ENCODE results near the gene LIPK. TPM values are rescaled to one million over a fixed set of nuclear protein-coding genes. Genes with fewer than 3 reads are reported as not detected.

Gene LIPK
- total and polyA plus RNA-seq, 4 donors: not detected

GRCh38 chr10:88762906-88763305 is 56.9 kb downstream of the LIPK start:
- Histone ChIP-seq H3K27me3 (ENCODE audit: control insufficient read depth in 3 of 3, insufficient read depth in 3 of 3, low read length in 2 of 3) (no peaks in the 10 kb centered on the region), H3K4me3 (no peak overlapping the region), H3K9me3 (ENCODE audit: control insufficient read depth in 4 of 4, insufficient read depth in 3 of 4, low read length in 3 of 4) (no peaks in the 10 kb centered on the region), H3K9ac (ENCODE audit: insufficient read depth in 1 of 2, low read length in 2 of 2) (no peak overlapping the region), H3K36me3 (ENCODE audit: control insufficient read depth in 4 of 4, insufficient read depth in 4 of 4, low read length in 4 of 4) (no peaks in the 10 kb centered on the region), H3K27ac (ENCODE audit: low read depth in 1 of 2, low read length in 1 of 2) (no peak overlapping the region), H3K4me1 (ENCODE audit: control insufficient read depth in 5 of 5, insufficient read depth in 5 of 5, low read length in 5 of 5) (peaks cover 0 to 3% (median 0%) of the 10 kb centered on the region in 5 donors)
- no peak for ATAC-seq (ENCODE audit: insufficient read depth, low FRiP score)
- no peak for DNase-seq
- no peak for TF ChIP-seq CTCF (IDR thresholded peaks at IDR 0.05; ENCODE audit: control extremely low read depth, extremely low read depth)
- 61 to 91% methylated on average over 1 of the region's 1 CpG for WGBS, 2 donors

- Histone ChIP-seq H3K27me3 (ENCODE audit: control insufficient read depth in 3 of 3, insufficient read depth in 3 of 3, low read length in 2 of 3) (no peaks in the 10 kb centered on the region), H3K4me3 (no peak overlapping the region), H3K27ac (ENCODE audit: low read depth in 1 of 2, low read length in 1 of 2) (no peak overlapping the region), H3K9me3 (ENCODE audit: control insufficient read depth in 4 of 4, insufficient read depth in 3 of 4, low read length in 3 of 4) (no peaks in the 10 kb centered on the region), H3K9ac (ENCODE audit: insufficient read depth in 1 of 2, low read length in 2 of 2) (no peak overlapping the region), H3K36me3 (ENCODE audit: control insufficient read depth in 4 of 4, insufficient read depth in 4 of 4, low read length in 4 of 4) (no peaks in the 10 kb centered on the region), H3K4me1 (ENCODE audit: control insufficient read depth in 5 of 5, insufficient read depth in 5 of 5, low read length in 5 of 5) (peaks cover 0 to 3% (median 0%) of the 10 kb centered on the region in 5 donors)
- TF ChIP-seq CTCF (IDR thresholded peaks at IDR 0.05; ENCODE audit: control extremely low read depth, extremely low read depth): no peak
- ATAC-seq (ENCODE audit: insufficient read depth, low FRiP score): no peak
- 58 to 76% methylated on average over 1 of the region's 1 CpG for WGBS, 2 donors
- DNase-seq: peak in 1 of 3 donors; percentile 7
Observed at GRCh38 chr10:88763441-88763840, 57.4 kb downstream of the LIPK start.

GRCh38 chr10:88764110-88764509 is 58.1 kb downstream of the LIPK start:
- ATAC-seq (ENCODE audit: insufficient read depth, low FRiP score) (no peak), DNase-seq (no peak)
- Histone ChIP-seq H3K9ac (ENCODE audit: insufficient read depth in 1 of 2, low read length in 2 of 2) (no peak overlapping the region), H3K27ac (ENCODE audit: low read depth in 1 of 2, low read length in 1 of 2) (no peak overlapping the region), H3K9me3 (ENCODE audit: control insufficient read depth in 4 of 4, insufficient read depth in 3 of 4, low read length in 3 of 4) (no peaks in the 10 kb centered on the region), H3K36me3 (ENCODE audit: control insufficient read depth in 4 of 4, insufficient read depth in 4 of 4, low read length in 4 of 4) (no peaks in the 10 kb centered on the region), H3K27me3 (ENCODE audit: control insufficient read depth in 3 of 3, insufficient read depth in 3 of 3, low read length in 2 of 3) (no peaks in the 10 kb centered on the region), H3K4me1 (ENCODE audit: control insufficient read depth in 5 of 5, insufficient read depth in 5 of 5, low read length in 5 of 5) (peaks cover 0 to 3% (median 0%) of the 10 kb centered on the region in 5 donors), H3K4me3 (no peak overlapping the region)
- 87 to 95% methylated on average over 3 of the region's 3 CpGs for WGBS, 2 donors
- no peak for TF ChIP-seq CTCF (IDR thresholded peaks at IDR 0.05; ENCODE audit: control extremely low read depth, extremely low read depth)

- Histone ChIP-seq H3K9me3 (ENCODE audit: control insufficient read depth in 4 of 4, insufficient read depth in 3 of 4, low read length in 3 of 4) (no peaks in the 10 kb centered on the region), H3K9ac (ENCODE audit: insufficient read depth in 1 of 2, low read length in 2 of 2) (no peak overlapping the region), H3K27me3 (ENCODE audit: control insufficient read depth in 3 of 3, insufficient read depth in 3 of 3, low read length in 2 of 3) (no peaks in the 10 kb centered on the region), H3K27ac (ENCODE audit: low read depth in 1 of 2, low read length in 1 of 2) (no peak overlapping the region), H3K36me3 (ENCODE audit: control insufficient read depth in 4 of 4, insufficient read depth in 4 of 4, low read length in 4 of 4) (no peaks in the 10 kb centered on the region), H3K4me3 (no peak overlapping the region), H3K4me1 (ENCODE audit: control insufficient read depth in 5 of 5, insufficient read depth in 5 of 5, low read length in 5 of 5) (peaks cover 0 to 3% (median 0%) of the 10 kb centered on the region in 5 donors)
- WGBS, 2 donors: 29 to 66% methylated on average over 1 of the region's 1 CpG
- TF ChIP-seq CTCF (IDR thresholded peaks at IDR 0.05; ENCODE audit: control extremely low read depth, extremely low read depth): no peak
- DNase-seq: no peak
- no peak for ATAC-seq (ENCODE audit: insufficient read depth, low FRiP score)
Observed at GRCh38 chr10:88765816-88766215, 59.8 kb downstream of the LIPK start.

Measured in lung (tissue), 12 donors.